Left forelimb (tissue), 1 donor: ENCODE results near the gene TMTC4.
"Not testable (repeated sequence)": the region's sequence is repeated elsewhere in the genome, so short reads cannot be mapped to it uniquely, and the experiment has no call there.

ENCODE experiments used
- DNase-seq: peaks from one replicate; pipeline ENCODE4 v3.0.0-alpha.2; 2018; ENCODE audit warnings: low spot score

The TMTC4 gene, protein sequence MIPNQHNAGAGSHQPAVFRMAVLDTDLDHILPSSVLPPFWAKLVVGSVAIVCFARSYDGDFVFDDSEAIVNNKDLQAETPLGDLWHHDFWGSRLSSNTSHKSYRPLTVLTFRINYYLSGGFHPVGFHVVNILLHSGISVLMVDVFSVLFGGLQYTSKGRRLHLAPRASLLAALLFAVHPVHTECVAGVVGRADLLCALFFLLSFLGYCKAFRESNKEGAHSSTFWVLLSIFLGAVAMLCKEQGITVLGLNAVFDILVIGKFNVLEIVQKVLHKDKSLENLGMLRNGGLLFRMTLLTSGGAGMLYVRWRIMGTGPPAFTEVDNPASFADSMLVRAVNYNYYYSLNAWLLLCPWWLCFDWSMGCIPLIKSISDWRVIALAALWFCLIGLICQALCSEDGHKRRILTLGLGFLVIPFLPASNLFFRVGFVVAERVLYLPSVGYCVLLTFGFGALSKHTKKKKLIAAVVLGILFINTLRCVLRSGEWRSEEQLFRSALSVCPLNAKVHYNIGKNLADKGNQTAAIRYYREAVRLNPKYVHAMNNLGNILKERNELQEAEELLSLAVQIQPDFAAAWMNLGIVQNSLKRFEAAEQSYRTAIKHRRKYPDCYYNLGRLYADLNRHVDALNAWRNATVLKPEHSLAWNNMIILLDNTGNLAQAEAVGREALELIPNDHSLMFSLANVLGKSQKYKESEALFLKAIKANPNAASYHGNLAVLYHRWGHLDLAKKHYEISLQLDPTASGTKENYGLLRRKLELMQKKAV

DNA sequence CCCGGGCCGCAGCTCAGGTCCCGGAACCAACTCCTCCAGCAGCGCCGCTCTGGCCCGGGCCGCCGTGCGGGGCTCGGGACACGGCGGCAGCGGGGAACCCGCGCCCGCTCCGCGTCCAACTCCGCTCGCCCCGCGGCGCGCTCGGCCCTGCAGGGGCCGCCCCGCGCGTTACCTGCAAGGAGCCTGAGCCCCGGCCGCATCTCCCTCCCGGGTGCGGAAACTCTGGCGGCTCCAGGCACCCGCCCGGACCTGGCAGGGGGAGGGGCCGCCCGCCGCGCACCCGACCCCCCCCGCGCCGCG, at the start of gene TMTC4:
Gene TMTC4 (minus strand): TSS at position 224 of the 300 bp plus-strand sequence. CDS start 4,433 bp downstream, outside the sequence.
- no peak for DNase-seq

DNA sequence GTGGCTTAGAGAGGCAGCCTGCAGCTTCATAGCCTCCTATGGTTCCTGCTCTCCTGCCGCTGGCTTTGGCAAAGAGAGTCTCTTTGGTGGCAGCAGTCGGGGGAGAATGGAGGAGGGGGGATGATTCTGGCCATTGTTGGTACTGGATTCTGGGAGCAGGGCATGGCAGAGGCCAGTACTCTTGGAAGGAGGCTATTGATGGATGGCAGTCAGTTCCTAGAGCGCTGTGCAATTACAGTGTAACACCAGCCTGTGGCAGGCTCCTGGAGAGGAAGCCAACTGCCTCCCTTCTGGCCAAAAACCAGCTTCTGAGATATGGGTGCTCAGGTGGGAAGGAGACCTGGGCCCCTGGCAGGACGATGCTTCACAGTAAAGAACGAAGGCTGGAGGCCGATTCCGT, 47.9 kb upstream of the TMTC4 start:
- DNase-seq, result no peak

DNA sequence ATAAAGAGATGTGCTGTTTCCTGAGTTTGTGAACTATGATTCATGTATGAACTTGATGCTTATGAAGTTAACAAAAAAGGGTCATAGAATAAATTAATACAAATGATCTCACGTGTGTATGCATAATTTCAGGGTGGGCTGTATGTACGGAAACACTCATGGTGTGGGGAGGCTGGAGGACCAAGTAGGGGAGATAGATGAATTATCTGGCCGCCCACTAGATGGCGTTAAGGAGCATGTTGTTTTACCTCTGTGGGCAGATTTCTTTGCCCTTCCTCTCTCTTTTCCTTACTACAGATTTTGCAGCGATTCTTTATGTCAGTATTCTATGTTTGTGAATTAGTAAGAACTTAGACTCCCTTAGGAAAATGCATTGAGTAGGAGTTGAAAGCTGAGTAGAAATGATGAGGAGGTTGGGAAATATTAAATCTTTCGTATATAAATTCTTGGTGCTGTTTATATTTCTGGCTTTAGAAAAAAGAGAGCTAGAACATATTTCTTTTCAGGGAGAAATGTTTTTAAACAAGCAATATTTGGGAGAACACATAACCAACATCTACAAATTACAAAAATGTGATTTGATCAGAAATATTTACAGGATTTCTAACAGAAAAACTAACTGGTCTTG, 47.4 kb upstream of the TMTC4 start:
- no peak for DNase-seq

DNA sequence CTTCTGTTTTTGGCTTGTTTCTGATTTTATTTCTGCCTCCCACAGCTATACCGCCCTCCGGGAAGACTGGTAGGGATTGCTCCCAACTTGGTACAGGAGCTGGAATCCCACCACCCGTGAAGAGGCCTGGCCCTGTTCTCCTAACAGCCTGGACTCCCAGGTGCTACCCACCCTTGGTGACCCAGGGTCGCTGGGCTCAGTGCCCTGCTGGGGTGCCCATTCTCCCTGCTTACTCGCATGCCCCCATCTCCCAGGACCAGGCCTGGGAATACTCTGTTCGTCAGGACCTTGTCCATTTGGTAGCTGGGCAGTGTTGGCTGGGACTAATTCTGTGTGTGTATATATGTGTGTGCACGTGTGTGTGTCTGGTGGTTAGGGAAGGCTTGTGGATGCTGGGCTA, 41.0 kb upstream of the TMTC4 start:
- DNase-seq, result no peak

DNA sequence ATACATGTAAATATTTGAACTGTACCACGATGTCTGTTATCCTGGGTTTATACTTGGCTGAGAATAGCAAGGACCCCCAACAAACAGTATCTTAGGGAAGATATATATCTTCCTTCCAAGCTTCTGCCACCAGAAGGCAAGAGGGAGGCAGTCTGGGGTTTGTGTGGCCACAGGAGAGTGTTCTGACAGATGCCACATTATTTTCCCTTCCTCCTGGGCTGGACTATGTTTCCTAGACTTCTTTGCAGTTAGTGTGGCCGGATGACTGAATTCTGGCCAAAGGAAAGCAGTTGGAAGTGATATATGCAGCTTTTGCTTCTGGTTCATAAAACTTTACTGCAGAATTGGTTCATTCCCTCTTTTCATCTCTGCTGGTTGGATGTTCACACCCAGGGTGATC, 39.9 kb upstream of the TMTC4 start:
- DNase-seq, result no peak

DNA sequence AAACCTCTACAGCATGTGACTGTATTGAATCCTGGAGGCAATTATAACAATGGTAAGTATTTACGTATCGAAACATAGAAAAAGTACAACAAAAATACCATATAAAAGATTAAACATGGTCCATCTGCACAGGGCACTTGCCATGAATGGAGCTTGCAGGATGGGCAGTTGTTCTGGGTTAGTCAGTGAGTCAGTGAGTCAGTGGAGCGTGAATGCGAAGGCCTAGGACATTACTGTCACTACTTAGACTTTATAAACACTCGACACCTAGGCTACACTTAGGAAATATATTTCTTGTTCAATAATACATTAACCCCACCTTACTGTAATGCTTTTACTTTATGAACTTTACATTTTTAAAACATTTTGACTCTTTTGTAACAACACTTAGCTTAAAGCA, 35.6 kb upstream of the TMTC4 start:
- no peak for DNase-seq

DNA sequence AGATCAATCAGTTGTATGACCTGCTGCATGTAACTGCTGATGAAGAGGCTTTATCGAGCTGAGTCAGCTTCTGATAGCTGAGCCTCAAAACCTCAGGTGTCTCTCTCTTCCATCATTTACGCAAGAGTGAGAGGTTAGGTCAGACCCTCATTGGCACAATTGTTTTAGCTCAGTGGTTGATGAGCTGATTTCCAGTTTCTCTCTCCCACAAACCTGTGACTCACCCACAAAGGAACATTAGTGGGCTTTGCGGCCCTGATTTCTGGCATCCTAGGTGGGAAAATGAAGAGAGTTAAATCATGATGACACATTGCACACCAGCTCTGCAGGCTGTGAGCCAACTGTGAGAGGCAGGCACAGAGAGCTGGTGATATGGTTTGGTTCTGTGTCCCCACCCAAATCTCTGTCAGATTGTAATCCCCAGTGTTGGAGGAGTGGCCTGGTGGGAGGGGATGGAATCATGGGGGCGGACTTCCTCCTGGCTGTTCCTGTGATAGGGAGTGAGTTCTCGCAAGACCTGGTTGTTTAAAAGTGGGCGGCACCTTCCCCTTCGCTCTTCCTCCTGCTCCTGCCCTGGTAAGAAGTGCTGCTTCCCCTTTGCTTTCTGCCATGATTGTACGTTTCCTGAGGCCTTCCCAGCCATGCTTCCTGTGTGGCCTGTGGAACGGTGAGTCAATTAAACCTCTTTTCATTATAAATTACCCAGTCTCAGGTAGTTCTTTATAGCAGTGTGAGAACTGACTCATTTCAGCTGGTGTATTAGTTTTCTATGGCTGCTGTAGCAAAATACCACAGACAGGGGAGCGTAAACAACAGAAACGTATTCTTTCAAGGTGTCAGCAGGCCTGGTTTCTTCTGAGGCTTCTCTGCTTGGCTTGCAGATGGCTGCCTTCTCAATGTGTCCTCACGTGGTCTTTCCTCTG, 33.5 kb upstream of the TMTC4 start:
- no peak for DNase-seq

DNA sequence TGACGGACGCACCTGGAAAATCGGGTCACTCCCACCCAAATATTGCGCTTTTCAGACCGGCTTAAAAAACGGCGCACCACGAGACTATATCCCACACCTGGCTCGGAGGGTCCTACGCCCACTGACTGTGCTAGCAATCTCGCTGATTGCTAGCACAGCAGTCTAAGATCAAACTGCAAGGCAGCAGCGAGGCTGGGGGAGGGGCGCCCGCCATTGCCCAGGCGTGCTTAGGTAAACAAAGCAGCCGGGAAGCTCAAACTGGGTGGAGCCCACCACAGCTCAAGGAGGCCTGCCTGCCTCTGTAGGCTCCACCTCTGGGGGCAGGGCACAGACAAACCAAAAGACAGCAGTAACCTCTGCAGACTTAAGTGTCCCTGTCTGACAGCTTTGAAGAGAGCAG, 23.7 kb upstream of the TMTC4 start:
- DNase-seq, result not testable (repeated sequence)

DNA sequence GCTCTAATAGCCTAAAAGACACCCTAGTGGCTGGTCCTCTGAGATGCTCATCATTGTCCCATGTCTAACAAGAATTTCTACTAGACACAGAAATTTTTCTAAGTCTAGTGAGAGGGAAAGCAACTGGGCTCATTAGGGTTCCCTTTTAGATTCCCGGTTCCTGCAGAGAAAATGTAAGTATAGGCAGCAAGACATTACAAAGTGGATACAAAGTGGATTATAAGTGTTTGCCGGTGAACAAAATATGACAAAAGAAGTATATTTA, 20.8 kb upstream of the TMTC4 start:
- no peak for DNase-seq

DNA sequence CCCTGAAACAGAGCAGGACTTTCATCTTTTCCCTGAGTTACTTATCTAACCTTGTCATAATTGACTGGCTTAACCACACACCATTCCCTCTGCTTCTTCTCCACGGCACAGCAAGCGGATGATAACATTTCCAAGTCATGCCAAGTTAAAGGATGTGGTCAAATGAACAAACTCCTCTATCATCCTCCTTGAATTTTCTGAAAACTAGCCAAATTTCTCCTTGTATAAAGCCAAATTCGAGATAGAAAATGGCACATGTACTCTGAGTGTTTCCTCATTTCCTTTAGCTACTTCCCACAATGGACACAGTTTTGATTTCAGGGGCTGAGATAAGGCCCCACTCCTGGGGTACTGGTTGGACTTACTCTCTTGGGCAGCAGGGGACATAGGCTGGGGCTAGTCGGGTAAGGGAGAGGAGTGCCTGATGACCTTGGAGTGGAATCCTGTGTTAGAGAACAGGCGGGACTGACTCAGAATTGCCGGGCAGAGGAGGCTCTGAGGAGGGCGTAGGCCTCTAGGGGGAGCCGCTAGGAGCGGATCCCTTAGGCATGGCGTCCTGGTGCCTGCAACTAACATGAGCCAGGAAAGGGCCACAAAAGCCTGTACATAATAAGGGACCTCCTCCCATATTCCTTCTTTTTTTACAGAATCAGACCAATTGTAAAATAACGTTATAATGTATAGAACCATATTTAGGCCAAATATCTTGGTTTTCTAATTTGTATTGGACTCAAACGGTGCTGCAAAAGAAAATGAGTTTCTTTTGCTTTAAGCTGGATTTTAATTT, 20.3 kb upstream of the TMTC4 start:
- DNase-seq, result no peak

DNA sequence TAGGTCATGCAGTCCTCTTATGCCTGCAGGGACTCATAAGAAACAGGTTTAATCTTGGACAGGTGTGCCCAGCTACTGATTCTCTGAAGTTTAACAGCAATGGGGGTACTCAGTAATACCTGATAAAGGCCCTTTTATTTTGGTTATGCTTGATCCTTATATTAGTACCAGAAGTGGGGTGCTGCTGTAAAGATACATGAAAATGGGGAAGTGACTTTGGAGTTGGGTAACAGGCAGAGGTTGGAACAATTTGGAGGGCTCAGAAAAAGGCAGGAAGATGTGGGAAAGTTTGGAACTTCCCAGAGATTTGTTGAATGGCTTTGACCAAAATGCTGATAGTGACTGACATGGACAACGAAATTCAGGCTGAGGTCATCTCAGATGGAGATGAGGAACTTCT, 14.6 kb upstream of the TMTC4 start:
- DNase-seq, result no peak

DNA sequence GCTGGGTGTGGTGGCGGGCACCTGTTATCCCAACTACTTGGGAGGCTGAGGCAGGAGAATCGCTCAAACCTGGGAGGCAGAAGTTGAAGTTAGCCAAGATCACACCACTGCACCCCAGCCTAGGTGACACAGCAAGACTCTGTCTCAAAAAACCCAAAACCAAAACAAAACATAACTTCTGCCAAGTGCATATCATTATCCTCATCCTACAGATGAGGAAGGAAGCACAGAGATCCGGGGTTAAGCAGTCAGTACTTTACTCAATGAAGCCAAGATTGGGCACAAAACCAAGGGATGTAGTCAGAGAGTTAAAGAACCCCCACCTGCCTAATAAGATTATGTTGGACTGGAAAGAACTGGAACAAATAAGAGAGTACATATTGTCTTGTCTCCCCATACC, 5.5 kb upstream of the TMTC4 start:
- no peak for DNase-seq

DNA sequence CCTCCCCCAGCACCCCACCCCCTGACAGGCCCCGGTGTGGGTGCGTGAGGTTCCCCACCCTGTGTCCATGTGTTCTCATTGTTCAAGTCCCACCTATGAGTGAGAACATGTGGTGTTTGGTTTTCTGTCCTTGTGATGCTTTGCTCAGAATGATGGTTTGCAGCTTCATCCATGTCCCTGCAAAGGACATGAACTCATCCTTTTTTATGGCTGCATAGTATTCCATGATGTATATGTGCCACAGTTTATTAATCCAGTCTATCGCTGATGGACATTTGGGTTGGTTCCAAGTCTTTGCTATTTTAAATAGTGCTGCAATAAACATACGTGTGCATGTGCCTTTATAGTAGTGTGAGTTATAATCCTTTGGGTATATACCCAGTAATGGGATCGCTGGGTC, 2.5 kb upstream of the TMTC4 start:
- DNase-seq, result not testable (repeated sequence)

DNA sequence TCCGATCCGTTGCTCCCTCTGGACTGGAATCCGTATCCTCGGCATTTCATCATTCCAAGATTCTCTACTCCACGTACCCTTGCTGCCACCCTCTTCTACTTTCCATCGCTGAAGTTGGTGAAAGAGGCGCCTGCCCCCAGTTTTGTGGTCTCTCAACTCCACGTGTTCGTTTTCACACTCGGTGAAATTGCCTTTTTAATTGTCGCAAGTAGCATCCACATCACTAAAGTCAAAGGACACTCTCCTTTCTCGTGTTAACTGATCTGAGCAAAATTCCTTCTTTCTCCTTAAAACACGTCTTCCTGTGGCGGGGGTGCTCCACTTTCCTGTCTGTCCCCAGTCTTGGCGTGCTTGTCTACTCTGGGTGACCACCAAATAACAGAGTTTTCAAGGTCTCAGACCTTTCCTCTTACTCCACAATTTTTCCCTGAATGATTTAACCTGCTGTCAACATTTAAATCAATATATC, 1.1 kb upstream of the TMTC4 start:
- DNase-seq, result no peak

DNA sequence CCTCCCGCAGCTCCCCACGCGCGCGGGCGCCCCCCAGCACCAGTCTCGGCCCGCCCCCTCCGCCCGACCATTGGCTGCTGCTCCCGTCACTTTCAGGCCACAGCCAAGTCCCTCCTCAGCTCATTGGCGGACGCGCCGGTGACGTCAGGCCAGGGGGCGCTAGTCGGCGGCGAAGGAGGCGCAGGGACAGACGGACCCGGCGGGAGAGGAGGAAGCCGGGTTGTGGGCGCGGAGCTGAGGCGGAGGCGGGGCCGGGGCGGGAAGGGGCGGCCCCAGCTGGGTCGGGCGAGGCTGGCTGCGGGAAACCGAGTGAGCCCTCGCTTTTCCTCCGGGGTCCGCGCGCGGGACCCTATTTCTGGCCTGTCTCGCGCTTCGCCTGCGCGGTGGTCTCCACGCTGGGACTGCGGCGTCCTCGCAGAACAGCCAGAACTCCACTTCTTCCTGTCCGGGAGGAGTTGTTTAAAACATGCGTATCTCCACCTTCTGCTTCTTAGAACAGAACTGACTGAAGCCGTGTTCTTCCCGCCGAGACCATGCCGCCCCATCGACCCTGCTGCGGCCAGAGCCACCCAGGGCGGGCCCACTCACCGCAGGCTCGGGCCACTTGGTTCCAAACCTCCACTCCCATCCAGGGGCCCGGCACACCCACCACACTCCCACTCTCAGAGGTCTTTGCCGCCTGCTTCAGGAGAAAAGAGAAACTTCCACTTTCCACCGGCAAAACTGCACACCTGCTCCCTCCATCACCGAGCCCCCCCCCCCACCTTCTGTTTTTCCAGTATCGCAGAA, 471 bp upstream of the TMTC4 start:
- peak; percentile 100 for DNase-seq

DNA sequence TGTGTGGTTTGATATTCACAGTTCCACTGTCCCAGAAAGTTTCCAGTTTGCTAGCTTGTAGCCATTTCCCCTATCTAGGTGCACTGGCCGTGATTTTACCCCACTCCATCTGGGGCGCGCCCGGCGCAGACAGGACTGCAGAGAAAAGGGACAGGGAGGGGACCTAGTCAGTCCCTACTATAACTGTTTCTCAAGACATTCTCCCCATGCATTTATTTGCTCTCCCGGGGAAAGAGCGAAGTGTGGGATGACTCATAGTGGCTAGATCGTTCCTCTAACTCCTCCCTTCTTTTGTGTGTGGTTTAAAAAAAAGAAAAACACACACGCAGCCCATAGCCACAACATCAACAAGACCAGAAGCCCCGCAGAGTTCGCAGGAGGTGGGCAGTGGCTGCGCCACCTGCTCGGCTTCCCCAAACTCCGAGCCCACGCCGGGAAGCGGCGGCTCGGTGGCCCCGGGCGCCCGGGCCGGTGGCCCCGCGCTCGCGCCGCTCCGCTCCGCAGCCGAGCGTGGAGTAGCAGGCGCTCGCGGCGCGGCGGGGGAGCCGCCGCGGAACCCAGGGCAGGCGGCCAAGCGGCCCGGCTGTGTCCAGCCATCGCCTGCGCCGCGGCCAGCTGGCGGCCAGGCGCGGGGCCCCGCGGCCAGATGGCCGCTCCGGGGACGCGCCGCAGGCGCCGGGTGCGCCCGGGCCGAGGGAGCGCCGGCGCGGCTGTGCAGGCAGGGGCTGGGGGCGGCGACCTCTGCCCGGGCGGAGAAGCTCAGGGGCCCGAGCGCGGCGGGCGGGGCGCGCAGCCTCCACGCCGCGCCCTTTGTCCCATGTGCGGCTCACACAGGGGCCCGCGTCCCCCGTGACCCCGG, 653 bp downstream of the TMTC4 start:
- peak; percentile 74 for DNase-seq

DNA sequence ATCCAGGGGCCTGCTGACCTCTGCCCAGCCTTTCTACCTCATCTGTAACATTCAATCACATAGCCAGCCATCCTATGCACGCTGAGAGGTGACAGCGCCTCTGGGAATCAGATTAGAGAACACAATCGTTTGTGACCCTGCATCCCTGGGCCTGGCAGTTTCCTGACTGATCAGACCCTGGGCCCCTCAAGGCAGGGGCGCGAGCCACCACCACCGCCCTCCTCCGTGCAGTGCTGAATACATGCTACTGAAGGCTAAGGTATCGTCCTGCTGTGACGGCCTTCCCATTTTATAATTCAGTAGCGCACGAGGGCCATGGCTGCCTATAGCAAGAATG, 1.3 kb downstream of the TMTC4 start:
- DNase-seq, result no peak

DNA sequence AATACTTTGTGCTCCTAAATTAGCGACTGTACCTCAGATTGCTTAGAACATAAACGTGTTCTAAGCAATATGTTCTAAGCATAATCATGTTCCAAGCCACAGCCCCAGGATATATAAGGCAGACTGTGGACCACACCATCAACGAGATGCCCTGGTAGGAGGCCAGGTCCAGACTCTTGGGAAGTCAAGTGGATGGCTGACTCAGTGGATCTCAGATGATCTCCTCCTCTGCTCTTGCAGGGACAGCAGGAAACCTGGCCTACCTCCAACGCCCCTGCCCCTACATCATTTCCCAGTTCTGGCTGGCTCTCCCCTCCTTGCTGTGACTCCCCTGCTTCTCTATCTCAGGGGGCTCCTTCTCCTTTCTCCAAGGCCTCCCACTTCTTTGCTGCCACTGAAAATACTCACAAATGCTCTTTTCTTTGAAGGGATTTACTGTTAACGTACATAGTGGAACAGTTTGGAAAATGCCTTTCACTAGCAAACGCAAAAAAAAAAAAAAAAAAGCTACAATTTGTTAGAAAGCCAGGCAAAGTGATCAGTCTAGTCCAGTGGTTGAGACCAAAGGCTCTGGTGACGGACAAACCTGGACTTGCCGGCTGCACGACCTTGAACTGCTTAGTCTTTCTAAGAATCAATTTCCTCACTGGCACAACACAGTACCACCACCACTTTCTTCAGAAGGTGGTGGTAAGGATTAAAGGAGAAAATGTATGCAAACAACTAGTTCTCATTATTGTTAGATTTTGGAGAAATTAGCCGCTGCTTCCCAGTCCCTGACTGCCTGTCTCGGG, 3.0 kb downstream of the TMTC4 start:
- no peak for DNase-seq

DNA sequence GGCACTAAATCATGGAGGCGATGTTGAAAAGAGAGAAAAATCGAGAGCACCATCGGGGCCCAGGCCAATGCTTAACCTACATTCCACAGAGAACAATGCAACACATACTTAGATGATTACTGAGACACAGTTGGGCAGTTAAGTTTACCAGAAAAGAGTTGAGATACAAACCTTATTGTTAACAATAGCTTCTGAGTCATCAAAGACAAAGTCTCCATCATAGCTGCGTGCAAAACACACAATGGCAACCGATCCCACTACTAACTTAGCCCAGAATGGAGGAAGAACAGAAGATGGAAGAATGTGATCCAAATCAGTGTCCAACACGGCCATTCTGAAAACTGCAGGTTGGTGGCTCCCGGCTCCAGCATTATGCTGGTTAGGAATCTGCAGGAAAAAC, 6.2 kb downstream of the TMTC4 start:
- DNase-seq, result no peak
